ENCODE measurements around the gene CIDEC. TPM values are rescaled to one million over a fixed set of nuclear protein-coding genes. Genes with fewer than 3 reads are reported as not detected.
A peak's percentile ranks its signal among the peaks of the same experiment; 100 is the strongest.

The CIDEC gene, protein sequence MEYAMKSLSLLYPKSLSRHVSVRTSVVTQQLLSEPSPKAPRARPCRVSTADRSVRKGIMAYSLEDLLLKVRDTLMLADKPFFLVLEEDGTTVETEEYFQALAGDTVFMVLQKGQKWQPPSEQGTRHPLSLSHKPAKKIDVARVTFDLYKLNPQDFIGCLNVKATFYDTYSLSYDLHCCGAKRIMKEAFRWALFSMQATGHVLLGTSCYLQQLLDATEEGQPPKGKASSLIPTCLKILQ
- total RNA-seq (2011; cell fraction: chromatin; rRNA removed; ENCODE audit: low replicate concordance), result not detected in 2 replicates
- not detected in 2 replicates for total RNA-seq (2011; cell fraction: nucleolus; rRNA removed)
- total RNA-seq (2011; cell fraction: nucleoplasm; rRNA removed), result not detected in 2 replicates
- total RNA-seq (2014; rRNA removed) (not detected in 2 replicates), total RNA-seq (2014; rRNA removed; fragmentation: Illumina TruSeq; extraction: Trizol) (not detected in 2 replicates), total RNA-seq (2015; rRNA removed; fragmentation: Illumina TruSeq; extraction: Trizol) (not detected in 2 replicates), total RNA-seq (2021) (not detected in 2 replicates), polyA plus RNA-seq (2011; rRNA removed) (not detected in 2 replicates), polyA plus RNA-seq (2014; fragmentation: Illumina TruSeq; extraction: Trizol) (not detected in 2 replicates), polyA plus RNA-seq (2014; fragmentation: Nextera tagmentation; extraction: Ambion mirVana) (not detected), polyA plus RNA-seq (2014; rRNA removed) (not detected in 2 replicates), polyA minus RNA-seq (2011; rRNA and poly(A)+ RNA removed) (not detected in 2 replicates), Bru-seq, nascent RNA (percentile 11 among the genes with signal in this experiment), BruChase-seq, experiment 1, labeled RNA remaining after a 2-hour chase (percentile 16 among the genes with signal in this experiment), BruChase-seq, experiment 2, labeled RNA remaining after a 6-hour chase (percentile 16 among the genes with signal in this experiment)
- polyA plus RNA-seq (2011; cell fraction: cytosol; rRNA removed), result 0.09 and 0.39 TPM in 2 replicates
- not detected in 2 replicates for polyA plus RNA-seq (2011; cell fraction: nucleus; rRNA removed)
- not detected in 2 replicates for polyA plus RNA-seq (2012)
- polyA minus RNA-seq (2011; cell fraction: cytosol; rRNA and poly(A)+ RNA removed), result not detected in 2 replicates
- not detected in 2 replicates for polyA minus RNA-seq (2011; cell fraction: nucleus; rRNA and poly(A)+ RNA removed)
- long read RNA-seq, experiment 1, result 0 reads
- long read RNA-seq, experiment 2, result 0 reads
- long read RNA-seq, experiment 3, result 0 reads

DNA sequence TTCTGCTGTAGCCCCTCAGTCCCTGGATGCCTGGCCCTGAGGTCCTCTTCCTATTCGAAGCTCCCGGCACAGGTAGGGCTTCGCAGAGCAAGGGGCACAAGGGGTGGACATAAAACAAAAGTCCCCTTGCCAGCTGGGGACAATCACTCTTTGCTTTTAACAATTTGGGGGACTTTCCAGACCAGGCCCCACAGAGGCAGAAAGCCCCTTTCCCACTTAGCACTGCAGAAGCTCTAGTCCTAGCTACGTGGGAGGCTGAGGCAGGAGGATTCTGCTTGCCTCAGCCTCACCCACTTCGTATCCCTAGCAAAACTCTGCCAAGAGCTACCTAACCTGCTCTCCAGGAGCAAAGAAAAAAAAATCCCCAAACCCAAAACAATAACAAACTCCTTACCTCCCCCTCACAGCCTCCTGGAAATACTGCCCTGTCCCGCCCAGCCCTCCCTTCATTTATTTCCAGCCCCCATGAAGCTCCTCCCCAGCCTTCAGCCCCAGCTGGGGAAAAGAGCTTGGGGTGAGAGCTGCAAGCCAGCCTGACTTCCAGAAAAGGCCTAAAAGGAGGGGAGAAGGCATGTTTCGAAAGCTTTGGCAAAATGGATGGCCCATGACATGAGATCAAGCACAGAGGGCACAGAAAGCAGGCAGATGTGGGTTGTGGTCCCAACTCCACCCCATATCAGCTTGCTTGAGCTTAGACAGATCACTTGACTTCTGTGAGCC is at the start of gene CIDEC:
Gene CIDEC (minus strand): TSS at position 424 of the 720 bp plus-strand sequence. CDS start 1,767 bp downstream, outside the sequence.
- BruUV-seq (replicated peaks), result no TSS peak
- ATAC-seq, result peak; percentile 28
- no peak for FAIRE-seq
- intact Hi-C loops (cut with micrococcal nuclease), result no loop called here
- CTCF ChIA-PET (ENCODE audit: low intra/inter-chr PET ratio), result no interaction called here
- POLR2A ChIA-PET, result interaction anchor here (0.6 to 1.7 kb wide), 7 partner anchors 10 to 104 kb away, joined by 3 to 7 read pairs (median 4); partner anchors contain the start of gene JAGN1
- in situ Hi-C loops (cut with MboI), result no loop called here
- H3K9ac ChIP-seq (ENCODE audit: insufficient read depth in 1 of 2, low read depth in 2 of 2, low read length in 2 of 2), result peak within 1 kb of the TSS in 1 of 2 experiments; percentile 66; a peak in 2 of 4 replicates
- H4K20me1 ChIP-seq (replicated peaks; ENCODE audit: control insufficient read depth, insufficient read depth, low read length), result no peaks in the 10 kb centered on the region
- no peak within 1 kb of the TSS for H3K27ac ChIP-seq (ENCODE audit: extremely low read depth, low read depth, low read length)
- TF ChIP-seq SREBF2 (CRISPR knock-in tag; IDR thresholded peaks at IDR 0.05) (no peak), ZNF384 (IDR thresholded peaks at IDR 0.05; ENCODE audit: low read depth, low read length) (peak; percentile 43; the same call in 1 of the 2 replicates)
- TF ChIP-seq, protein P1, sequence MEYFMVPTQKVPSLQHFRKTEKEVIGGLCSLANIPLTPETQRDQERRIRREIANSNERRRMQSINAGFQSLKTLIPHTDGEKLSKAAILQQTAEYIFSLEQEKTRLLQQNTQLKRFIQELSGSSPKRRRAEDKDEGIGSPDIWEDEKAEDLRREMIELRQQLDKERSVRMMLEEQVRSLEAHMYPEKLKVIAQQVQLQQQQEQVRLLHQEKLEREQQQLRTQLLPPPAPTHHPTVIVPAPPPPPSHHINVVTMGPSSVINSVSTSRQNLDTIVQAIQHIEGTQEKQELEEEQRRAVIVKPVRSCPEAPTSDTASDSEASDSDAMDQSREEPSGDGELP (CRISPR knock-in tag; IDR thresholded peaks at IDR 0.05; ENCODE audit: borderline replicate concordance), result peak; percentile 25; the same call in 1 of the 2 replicates
- TF ChIP-seq, protein P2, sequence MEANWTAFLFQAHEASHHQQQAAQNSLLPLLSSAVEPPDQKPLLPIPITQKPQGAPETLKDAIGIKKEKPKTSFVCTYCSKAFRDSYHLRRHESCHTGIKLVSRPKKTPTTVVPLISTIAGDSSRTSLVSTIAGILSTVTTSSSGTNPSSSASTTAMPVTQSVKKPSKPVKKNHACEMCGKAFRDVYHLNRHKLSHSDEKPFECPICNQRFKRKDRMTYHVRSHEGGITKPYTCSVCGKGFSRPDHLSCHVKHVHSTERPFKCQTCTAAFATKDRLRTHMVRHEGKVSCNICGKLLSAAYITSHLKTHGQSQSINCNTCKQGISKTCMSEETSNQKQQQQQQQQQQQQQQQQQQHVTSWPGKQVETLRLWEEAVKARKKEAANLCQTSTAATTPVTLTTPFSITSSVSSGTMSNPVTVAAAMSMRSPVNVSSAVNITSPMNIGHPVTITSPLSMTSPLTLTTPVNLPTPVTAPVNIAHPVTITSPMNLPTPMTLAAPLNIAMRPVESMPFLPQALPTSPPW (CRISPR knock-in tag; IDR thresholded peaks at IDR 0.05), result peak; percentile 22; the same call in 1 of the 2 replicates
- 62% methylated on average over 7 of the region's 7 CpGs for WGBS (ENCODE audit: insufficient coverage, low coverage, missing lambda C conversion rate)
- no peaks in the 10 kb centered on the region for H3K9me3 ChIP-seq (replicated peaks; ENCODE audit: control insufficient read depth, insufficient read depth, low read depth, low read length)
- peak within 1 kb of the TSS; percentile 89 for H2AFZ ChIP-seq (ENCODE audit: low read depth, low read length)
- no peak within 1 kb of the TSS for H3K4me3 ChIP-seq
- H3K4me2 ChIP-seq (ENCODE audit: insufficient read depth, low read length), result peak within 1 kb of the TSS; percentile 20
- H3K4me1 ChIP-seq (replicated peaks in 1 of 2; ENCODE audit: control insufficient read depth in 2 of 2, insufficient read depth in 2 of 2, low read length in 2 of 2), result peaks cover 15 to 25% of the 10 kb centered on the region in 2 experiments
- H3K9me1 ChIP-seq (ENCODE audit: control insufficient read depth, insufficient read depth, low read length), result no peaks in the 10 kb centered on the region
- H3K27me3 ChIP-seq (ENCODE audit: control insufficient read depth in 2 of 2, insufficient read depth in 2 of 2, low read length in 2 of 2), result no peaks in the 10 kb centered on the region
- H3K36me3 ChIP-seq (ENCODE audit: control insufficient read depth, insufficient read depth, low read length), result no peaks in the 10 kb centered on the region
- H3K79me2 ChIP-seq (ENCODE audit: control insufficient read depth, insufficient read depth, low read length), result no peaks in the 10 kb centered on the region
- peak in 2 of 4 experiments; percentile 46 to 58 for DNase-seq (ENCODE audit: extremely low read depth in 1 of 4, low spot score in 3 of 4)
